ENCODE measurements around the gene ADORA2B.
A peak's percentile ranks its signal among the peaks of the same experiment; 100 is the strongest.

Gene ADORA2B

GRCh38 chr17:15981208-15981607, 36.3 kb downstream of the ADORA2B start:
- Mint-ChIP-seq H3K4me1 (no peaks in the 10 kb centered on the region), H3K9me3 (peaks cover 5% of the 10 kb centered on the region), H3K36me3 (ENCODE audit: low read depth) (peaks cover 70% of the 10 kb centered on the region), H3K27ac (no peak overlapping the region), H3K4me3 (no peak overlapping the region), H3K27me3 (ENCODE audit: low read depth) (no peaks in the 10 kb centered on the region)
- TF ChIP-seq, protein P1, sequence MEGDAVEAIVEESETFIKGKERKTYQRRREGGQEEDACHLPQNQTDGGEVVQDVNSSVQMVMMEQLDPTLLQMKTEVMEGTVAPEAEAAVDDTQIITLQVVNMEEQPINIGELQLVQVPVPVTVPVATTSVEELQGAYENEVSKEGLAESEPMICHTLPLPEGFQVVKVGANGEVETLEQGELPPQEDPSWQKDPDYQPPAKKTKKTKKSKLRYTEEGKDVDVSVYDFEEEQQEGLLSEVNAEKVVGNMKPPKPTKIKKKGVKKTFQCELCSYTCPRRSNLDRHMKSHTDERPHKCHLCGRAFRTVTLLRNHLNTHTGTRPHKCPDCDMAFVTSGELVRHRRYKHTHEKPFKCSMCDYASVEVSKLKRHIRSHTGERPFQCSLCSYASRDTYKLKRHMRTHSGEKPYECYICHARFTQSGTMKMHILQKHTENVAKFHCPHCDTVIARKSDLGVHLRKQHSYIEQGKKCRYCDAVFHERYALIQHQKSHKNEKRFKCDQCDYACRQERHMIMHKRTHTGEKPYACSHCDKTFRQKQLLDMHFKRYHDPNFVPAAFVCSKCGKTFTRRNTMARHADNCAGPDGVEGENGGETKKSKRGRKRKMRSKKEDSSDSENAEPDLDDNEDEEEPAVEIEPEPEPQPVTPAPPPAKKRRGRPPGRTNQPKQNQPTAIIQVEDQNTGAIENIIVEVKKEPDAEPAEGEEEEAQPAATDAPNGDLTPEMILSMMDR (IDR thresholded peaks at IDR 0.05; ENCODE audit: unreplicated experiment in 3 of 3): no peak

- H3K4me1 Mint-ChIP-seq: no peaks in the 10 kb centered on the region
- H3K4me3 Mint-ChIP-seq: no peak overlapping the region
- no peaks in the 10 kb centered on the region for H3K27me3 Mint-ChIP-seq (ENCODE audit: low read depth)
- TF ChIP-seq, protein P1 (IDR thresholded peaks at IDR 0.05; ENCODE audit: unreplicated experiment in 3 of 3): no peak
- H3K27ac Mint-ChIP-seq: peak overlapping the region in 1 of 3 experiments; percentile 17
- H3K36me3 Mint-ChIP-seq (ENCODE audit: low read depth): peaks cover 73% of the 10 kb centered on the region
- peaks cover 5% of the 10 kb centered on the region for H3K9me3 Mint-ChIP-seq
These were observed 37.0 kb downstream of the ADORA2B start for GRCh38 chr17:15981646-15982580.

GRCh38 chr17:15996322-15996721, 51.4 kb downstream of the ADORA2B start:
- Mint-ChIP-seq H3K27me3 (ENCODE audit: low read depth) (peaks cover 3% of the 10 kb centered on the region), H3K9me3 (no peaks in the 10 kb centered on the region)

GRCh38 chr17:15998031-15998562, 53.2 kb downstream of the ADORA2B start:
- peak overlapping the region; percentile 94 to 99 (median 98) for H3K27ac Mint-ChIP-seq
- peaks cover 34% of the 10 kb centered on the region for H3K36me3 Mint-ChIP-seq (ENCODE audit: low read depth)
- H3K4me1 Mint-ChIP-seq: peaks cover 22% of the 10 kb centered on the region
- H3K27me3 Mint-ChIP-seq (ENCODE audit: low read depth): peaks cover 3% of the 10 kb centered on the region
- TF ChIP-seq, protein P1 (IDR thresholded peaks at IDR 0.05; ENCODE audit: unreplicated experiment in 3 of 3): no peak
- peaks cover 4% of the 10 kb centered on the region for H3K9me3 Mint-ChIP-seq
- H3K4me3 Mint-ChIP-seq: peak overlapping the region; percentile 97 to 98 (median 98)

More at GRCh38 chr17:15996322-15996721, 51.4 kb downstream of the ADORA2B start:
- Mint-ChIP-seq H3K4me1 (peaks cover 14% of the 10 kb centered on the region), H3K4me3 (no peak overlapping the region), H3K36me3 (ENCODE audit: low read depth) (peaks cover 20% of the 10 kb centered on the region), H3K27ac (no peak overlapping the region)
- TF ChIP-seq, protein P1 (IDR thresholded peaks at IDR 0.05; ENCODE audit: unreplicated experiment in 3 of 3): no peak

DNA sequence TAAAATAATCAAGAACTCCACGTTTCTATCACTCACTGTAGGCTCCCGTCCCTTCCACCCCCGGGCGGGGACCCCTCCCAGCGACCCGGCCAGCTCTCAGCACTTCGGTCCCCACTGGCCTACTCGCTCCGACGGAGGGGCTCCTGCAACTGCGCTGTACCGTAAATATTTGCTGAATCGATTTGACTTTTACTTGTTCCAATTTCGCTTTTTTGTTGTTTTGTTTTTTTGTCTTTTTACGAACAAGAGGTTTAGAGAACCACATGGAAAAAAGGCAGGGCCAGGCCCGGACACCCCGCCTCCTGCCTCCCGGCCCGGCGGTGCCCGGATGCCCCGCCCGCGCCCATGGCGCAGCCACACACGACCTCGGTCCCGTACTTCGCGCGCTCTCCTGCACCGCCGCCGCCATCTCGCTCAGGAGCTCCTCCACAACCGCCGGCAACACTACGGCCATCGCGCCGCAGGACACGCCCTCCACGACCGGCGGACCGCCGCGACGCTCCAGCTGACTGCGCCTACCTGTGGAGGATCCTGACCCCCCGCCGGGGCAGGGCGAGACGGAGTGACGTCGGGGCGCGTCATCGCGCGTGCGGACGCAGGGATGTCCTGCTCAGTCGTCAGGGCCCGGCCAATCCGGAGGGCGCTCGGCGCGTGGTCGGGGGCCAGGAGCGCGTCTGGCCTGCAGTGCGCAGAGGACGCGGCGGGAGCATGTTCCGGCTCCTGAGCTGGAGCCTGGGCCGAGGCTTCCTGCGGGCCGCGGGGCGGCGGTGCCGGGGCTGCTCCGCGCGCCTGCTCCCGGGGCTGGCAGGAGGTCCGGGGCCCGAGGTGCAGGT, 54.4 kb downstream of the ADORA2B start, which contains the start of the genes TTC19 and ZSWIM7:
TTC19 (plus strand) TSS at position 684 of the 833 bp plus-strand sequence; CDS start at position 709, 25 bp downstream.
ZSWIM7 (minus strand) TSS at position 564 of the 833 bp plus-strand sequence; CDS start at position 454, 110 bp downstream.
- TF ChIP-seq, protein P1 (IDR thresholded peaks at IDR 0.05; ENCODE audit: unreplicated experiment in 3 of 3): no peak
- Mint-ChIP-seq H3K9me3 (peaks cover 4% of the 10 kb centered on the region), H3K27ac (peak within 1 kb of the TSS; percentile 94 to 99 (median 98)), H3K4me3 (peak within 1 kb of the TSS; percentile 97 to 98 (median 98)), H3K27me3 (ENCODE audit: low read depth) (no peaks in the 10 kb centered on the region), H3K36me3 (ENCODE audit: low read depth) (peaks cover 45% of the 10 kb centered on the region), H3K4me1 (peaks cover 22% of the 10 kb centered on the region)
